ENCODE measurements around the gene TNFAIP2.

GRCh38 chr14:103169954-103170353 is 46.7 kb downstream of the TNFAIP2 start:
- TF ChIP-seq, protein P1, sequence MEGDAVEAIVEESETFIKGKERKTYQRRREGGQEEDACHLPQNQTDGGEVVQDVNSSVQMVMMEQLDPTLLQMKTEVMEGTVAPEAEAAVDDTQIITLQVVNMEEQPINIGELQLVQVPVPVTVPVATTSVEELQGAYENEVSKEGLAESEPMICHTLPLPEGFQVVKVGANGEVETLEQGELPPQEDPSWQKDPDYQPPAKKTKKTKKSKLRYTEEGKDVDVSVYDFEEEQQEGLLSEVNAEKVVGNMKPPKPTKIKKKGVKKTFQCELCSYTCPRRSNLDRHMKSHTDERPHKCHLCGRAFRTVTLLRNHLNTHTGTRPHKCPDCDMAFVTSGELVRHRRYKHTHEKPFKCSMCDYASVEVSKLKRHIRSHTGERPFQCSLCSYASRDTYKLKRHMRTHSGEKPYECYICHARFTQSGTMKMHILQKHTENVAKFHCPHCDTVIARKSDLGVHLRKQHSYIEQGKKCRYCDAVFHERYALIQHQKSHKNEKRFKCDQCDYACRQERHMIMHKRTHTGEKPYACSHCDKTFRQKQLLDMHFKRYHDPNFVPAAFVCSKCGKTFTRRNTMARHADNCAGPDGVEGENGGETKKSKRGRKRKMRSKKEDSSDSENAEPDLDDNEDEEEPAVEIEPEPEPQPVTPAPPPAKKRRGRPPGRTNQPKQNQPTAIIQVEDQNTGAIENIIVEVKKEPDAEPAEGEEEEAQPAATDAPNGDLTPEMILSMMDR (conservative IDR thresholded peaks at IDR 0.05; ENCODE audit: low read length) = no peak
- no peak for TF ChIP-seq EZH2phosphoT487 (IDR thresholded peaks at IDR 0.05; ENCODE audit: borderline replicate concordance)

Measured in Loucy (cell line).